Measurements from ENCODE around the gene MB21D2.

Gene MB21D2

GRCh38 chr3:192835818-192836815 lies 81.5 kb downstream of the MB21D2 start:
- no peak for DNase-seq (ENCODE audit: low read depth in 2 of 2, low spot score in 1 of 2)

DNA sequence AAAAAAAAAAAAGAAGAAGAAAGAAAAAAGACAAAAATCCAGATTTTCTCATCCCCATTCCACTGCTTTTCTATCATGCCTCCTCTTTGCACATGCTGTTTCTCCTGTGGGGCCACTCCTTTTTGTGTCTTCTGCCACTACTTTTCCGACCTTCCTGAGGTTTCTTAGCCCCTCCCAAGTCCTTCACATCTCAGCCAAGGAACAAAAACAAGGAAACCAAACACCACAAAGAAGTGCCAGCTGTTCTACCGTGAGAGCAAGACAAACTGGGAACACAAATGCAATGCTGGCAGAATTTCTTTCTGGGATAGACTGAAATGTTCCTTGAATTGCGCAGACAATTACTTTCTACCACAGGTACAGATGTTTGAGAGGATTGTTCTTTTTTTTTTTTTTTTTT lies 83.2 kb downstream of the MB21D2 start:
- no peak for DNase-seq (ENCODE audit: low read depth in 2 of 2, low spot score in 1 of 2)

DNA sequence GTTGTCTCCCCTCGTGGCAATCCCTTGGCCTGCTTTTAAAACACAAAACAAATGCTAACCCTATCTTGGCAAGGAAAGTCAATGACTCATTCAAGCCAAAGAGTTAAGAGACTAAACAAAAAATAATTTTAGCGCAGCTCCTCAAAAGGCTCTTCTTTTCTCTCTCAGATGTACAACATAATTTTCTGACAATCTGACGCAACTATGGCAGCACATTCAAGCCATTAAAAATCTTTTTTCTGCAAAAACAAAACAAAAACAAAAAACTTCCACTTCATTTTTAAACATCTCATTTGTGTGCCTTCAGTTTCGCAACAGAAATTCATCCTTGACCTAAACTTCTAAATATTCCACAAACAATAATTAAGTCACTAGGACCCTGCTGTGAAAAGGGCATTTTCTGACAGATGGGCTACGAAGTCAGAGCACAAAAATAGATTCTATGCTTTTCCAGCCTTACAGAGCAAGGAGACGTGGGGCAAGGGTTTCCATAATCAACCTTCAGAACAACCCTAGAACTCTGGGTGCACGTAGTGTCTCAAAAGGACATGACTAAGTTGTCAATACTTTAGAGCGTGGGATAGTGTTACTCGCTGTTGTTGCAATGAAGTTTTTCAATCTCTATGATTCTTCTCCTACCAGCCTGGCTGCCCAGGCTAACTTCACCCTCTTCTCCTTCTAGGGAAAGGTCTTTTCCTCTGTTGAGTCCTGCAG lies 84.3 kb downstream of the MB21D2 start:
- no peak for DNase-seq (ENCODE audit: low read depth in 2 of 2, low spot score in 1 of 2)

- DNase-seq (ENCODE audit: low read depth in 2 of 2, low spot score in 1 of 2) = no peak
These were observed 85.8 kb downstream of the MB21D2 start for GRCh38 chr3:192831801-192832347.

DNA sequence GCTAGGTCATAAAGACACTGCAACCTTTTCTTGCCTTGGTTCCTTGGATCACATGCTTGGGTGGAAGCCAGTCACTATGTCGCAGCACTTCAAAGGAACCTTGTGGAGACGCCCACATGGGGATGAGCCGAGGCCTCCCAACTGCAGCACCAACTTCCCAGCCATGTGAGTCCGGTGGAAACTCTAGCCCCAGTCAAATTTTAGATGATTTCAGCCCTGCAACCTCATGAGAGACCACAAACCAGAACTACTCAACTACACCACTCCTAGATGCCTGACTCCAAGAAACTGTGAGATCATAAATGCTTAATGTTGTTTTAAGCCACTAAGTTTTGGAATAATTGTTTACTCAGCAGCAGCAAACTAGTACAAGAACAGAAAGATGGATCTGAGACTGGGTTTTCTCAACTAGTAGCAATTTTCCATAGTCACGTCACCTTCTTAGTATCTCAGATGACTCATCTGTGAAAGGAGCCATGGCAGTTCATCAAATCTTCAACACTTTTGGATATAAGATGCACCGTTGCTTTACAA lies 86.5 kb downstream of the MB21D2 start:
- DNase-seq (ENCODE audit: low read depth in 2 of 2, low spot score in 1 of 2) = no peak

DNA sequence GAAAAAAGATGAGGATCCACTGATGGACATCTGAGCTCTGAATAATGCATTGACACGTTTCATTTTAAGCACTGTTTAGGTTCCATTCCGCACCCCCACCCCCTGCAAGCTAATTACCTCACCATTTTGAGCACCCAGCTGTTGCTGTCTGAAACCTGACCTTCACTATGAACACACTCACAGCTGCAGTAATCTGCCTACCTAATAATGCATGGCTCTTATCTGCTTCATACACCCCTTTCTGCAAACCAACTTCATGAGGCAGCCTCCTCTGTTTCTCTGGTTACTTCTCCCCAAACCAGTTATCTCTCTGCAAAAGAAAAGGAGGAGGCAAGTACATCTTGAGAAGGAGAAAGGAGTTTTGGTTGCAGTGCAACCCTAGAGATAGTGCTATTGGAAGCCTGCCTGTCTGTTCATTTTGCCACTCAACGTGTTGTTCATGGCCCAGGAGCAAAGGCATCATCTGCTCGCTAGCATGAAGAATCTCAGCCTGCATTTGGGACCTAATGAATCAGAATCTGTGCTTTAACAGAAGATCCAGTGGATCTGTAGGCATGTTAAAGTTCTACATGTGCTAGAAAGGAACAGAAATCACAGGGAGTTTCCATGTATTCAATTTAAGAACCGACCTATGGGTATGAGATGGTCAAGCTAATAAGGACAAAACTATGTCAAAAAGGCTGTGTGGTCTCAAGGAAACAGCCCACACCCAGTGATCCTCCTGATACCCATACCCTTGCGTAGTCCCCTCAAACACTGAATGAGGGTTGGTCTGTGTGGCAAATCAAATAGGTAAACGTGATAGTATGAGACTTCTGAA lies 87.2 kb downstream of the MB21D2 start:
- no peak for DNase-seq (ENCODE audit: low read depth in 2 of 2, low spot score in 1 of 2)

- DNase-seq (ENCODE audit: low read depth in 2 of 2, low spot score in 1 of 2) = no peak
These were observed 89.6 kb downstream of the MB21D2 start for GRCh38 chr3:192827863-192828594.

DNA sequence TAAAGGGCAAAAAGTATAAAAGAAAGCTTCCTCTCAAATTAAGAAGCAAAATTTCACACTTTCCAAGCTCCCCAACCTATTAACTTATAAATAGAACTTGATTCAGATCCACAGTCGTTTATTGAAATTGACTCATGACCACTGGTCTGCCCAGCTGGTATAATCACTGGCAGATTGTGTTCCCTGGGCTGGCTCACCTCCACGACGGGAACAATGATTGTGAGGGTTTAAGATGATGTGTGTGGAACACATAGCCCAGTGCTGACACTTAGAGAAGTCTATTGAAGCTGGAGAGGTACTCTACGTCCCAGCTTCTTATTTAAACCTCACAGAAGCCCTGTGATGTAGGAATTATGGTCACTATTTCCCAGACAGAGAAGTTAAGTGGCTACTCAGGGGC lies 90.4 kb downstream of the MB21D2 start:
- no peak for DNase-seq (ENCODE audit: low read depth in 2 of 2, low spot score in 1 of 2)

GRCh38 chr3:192826214-192827006 lies 91.2 kb downstream of the MB21D2 start:
- DNase-seq (ENCODE audit: low read depth in 2 of 2, low spot score in 1 of 2) = no peak

- DNase-seq (ENCODE audit: low read depth in 2 of 2, low spot score in 1 of 2) = no peak
These were observed 91.9 kb downstream of the MB21D2 start for GRCh38 chr3:192825657-192826200.

- DNase-seq (ENCODE audit: low read depth in 2 of 2, low spot score in 1 of 2) = no peak
These were observed 92.4 kb downstream of the MB21D2 start for GRCh38 chr3:192825216-192825615.

DNA sequence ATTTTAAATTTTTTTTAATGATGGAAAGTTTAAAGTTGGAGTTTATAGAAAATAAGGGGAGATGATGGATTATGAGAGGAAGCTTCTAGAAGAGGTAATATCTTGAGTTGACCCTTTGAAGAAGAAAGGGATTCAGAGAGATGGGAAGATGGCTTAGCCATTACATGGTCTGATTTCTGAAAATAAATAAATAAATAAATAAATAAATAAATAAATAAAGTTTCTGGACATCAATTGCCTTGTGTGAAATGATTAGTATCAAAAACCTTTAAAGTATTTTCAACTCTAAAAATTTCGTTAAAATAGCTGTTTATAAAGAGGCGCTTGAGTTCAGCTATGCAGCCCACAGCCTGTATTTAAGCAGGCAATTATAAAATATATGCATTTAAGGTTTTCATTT lies 93.3 kb downstream of the MB21D2 start:
- no peak for DNase-seq (ENCODE audit: low read depth in 2 of 2, low spot score in 1 of 2)

DNA sequence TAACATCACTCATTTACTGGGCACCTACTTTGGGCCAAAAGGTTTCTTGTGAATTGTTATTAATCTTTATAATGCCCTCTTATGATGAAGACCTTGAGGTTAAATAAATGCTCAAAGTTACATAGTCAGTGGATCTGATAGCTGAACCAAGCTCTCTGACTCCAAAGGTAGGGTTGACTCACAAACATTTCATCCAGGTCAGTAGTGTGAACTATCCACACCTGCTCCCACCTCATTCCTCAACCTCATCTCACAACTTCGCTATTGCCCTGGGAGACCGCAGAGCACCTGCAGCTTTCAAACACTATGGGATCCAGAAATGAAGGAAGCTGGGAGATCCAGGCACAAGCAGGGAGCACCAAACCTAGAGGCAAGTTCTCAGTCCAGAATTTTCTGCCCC lies 96.5 kb downstream of the MB21D2 start:
- DNase-seq (ENCODE audit: low read depth in 2 of 2, low spot score in 1 of 2) = no peak

GRCh38 chr3:192820161-192820560 lies 97.5 kb downstream of the MB21D2 start:
- no peak for DNase-seq (ENCODE audit: low read depth in 2 of 2, low spot score in 1 of 2)

DNA sequence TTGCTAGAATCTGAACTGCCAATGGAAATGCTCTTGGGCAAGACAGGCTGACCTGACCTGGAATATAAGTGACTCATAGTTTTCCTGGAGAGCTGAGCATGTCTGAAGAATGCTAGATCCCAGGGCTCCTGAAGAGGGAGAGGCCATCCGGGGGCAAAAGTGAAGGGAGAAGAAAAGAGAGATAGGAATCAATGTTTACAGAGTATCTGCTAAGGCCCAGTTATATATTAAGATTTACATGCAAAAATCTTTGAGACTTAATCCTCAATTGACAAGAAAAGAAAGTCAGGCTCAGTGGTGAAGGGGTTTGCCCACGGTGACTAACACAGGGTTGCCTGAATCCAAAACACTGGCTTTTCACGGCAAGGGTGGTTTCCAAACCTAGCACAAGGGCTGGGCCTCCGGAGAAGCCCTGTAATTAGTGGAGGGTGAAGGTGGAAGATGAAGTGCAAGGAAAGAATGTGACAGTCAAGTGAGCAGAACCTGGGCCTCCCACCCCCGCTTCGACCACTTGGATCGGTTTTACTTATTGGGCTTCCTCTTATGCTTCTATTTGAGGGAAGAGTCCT lies 98.6 kb downstream of the MB21D2 start:
- no peak for DNase-seq (ENCODE audit: low read depth in 2 of 2, low spot score in 1 of 2)

DNA sequence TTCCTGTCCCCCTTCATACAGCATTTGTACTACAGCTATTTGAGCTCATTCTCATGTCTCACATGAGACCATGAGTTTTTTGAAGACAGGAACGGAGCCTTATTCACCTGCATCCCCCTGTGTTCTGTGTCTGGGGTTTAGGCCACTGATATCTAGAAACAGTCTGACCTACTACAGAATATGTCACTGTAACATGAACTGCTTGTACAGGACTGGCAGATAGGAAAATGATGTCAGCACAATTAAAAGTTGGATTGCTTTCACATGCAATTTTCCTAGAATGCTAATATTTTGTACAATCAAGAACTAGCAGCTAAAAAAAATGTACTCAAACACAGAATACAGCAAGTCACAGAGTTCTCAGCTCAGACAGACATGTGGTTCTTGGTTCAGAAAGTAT lies 99.5 kb downstream of the MB21D2 start:
- DNase-seq (ENCODE audit: low read depth in 2 of 2, low spot score in 1 of 2) = no peak

- no peak for DNase-seq (ENCODE audit: low read depth in 2 of 2, low spot score in 1 of 2)
These were observed 100.2 kb downstream of the MB21D2 start for GRCh38 chr3:192817506-192817905.

- DNase-seq (ENCODE audit: low read depth in 2 of 2, low spot score in 1 of 2) = no peak
These were observed 100.6 kb downstream of the MB21D2 start for GRCh38 chr3:192817053-192817452.

- DNase-seq (ENCODE audit: low read depth in 2 of 2, low spot score in 1 of 2) = no peak
These were observed 101.3 kb downstream of the MB21D2 start for GRCh38 chr3:192816351-192816750.

Measured in stimulated activated CD8-positive, alpha-beta memory T cell treated with anti-CD3 and anti-CD28 coated beads, Interleukin-4, amount 100 ng/mL, for 4 hours (primary cell).